HepG2 (cell line): Measurements from ENCODE around the gene UNCX. TPM values are rescaled to one million over a fixed set of nuclear protein-coding genes. Genes with fewer than 3 reads are reported as not detected.

Experiments
- NR2C2 ChIP-seq: sonication (generic); formaldehyde crosslinking; IDR thresholded peaks from 2 replicates; pipeline ENCODE4 v1.4.0; 2020; ENCODE audit warnings: missing genetic modification reagents, mild to moderate bottlenecking, moderate library complexity, borderline replicate concordance
- SKI ChIP-seq: fragments of 450-650 bp; IDR thresholded peaks from one replicate; pipeline ENCODE4 v1.6.1; 2018; ENCODE audit warnings: mild to moderate bottlenecking; ENCODE audit not compliant: partially characterized antibody
- ZNF160 ChIP-seq: sonication (generic); formaldehyde crosslinking; IDR thresholded peaks from 2 replicates; pipeline ENCODE4 v1.8.0; 2022; ENCODE audit warnings: mild to moderate bottlenecking, inconsistent platforms, missing genetic modification reagents
- ZNF512 ChIP-seq: sonication (generic); formaldehyde crosslinking; IDR thresholded peaks from 2 replicates; pipeline ENCODE4 v1.4.0; 2020; ENCODE audit warnings: mild to moderate bottlenecking, missing genetic modification reagents
- ZNF672 ChIP-seq: sonication (generic); formaldehyde crosslinking; IDR thresholded peaks from 2 replicates; pipeline ENCODE4 v1.8.1; 2022; ENCODE audit warnings: missing genetic modification reagents
- ZNF839 ChIP-seq: sonication (generic); formaldehyde crosslinking; IDR thresholded peaks from 2 replicates; pipeline ENCODE4 v1.4.0; 2020; ENCODE audit warnings: missing genetic modification reagents, mild to moderate bottlenecking, borderline replicate concordance
- polyA plus RNA-seq, 8 experiments: library from polyadenylated mRNA; depleted of rRNA in 3 of 8; stranded (reverse) in 7 of 8; unstranded in 1 of 8; fragments of >200 nt; fragmentation: Illumina TruSeq in 4 of 8; extraction: Trizol in 4 of 8; gene quantifications; 2 replicates each; pipeline versions ENCODE4 v1.2.1 to v1.2.3, GENCODE V29; 2011 to 2016; ENCODE audit warnings: low read depth in 4 of 8, missing spikeins in 1 of 8, mixed read lengths in 1 of 8; ENCODE audit not compliant: insufficient read depth in 1 of 8
- total RNA-seq, 5 experiments: library from RNA; depleted of rRNA; stranded (reverse); fragments of >200 nt; fragmentation: Illumina TruSeq; extraction: Trizol; gene quantifications; 2 replicates each; pipeline ENCODE4 v1.2.3, GENCODE V29; 2016; ENCODE audit warnings: low read depth in 1 of 5
- TF ChIP-seq, protein P1 (sequence below): sonication (generic); formaldehyde crosslinking; IDR thresholded peaks from 2 replicates; pipeline ENCODE4 v1.8.1; 2023; ENCODE audit warnings: mild to moderate bottlenecking, inconsistent platforms, moderate library complexity, missing genetic modification reagents, borderline replicate concordance
- TF ChIP-seq, protein P2 (sequence below): sonication (generic); formaldehyde crosslinking; IDR thresholded peaks from 2 replicates; pipeline ENCODE4 v1.5.0; 2020; ENCODE audit warnings: missing genetic modification reagents

Gene UNCX
- total and polyA plus RNA-seq, 2 of the 13 experiments (the other 11 are each of a cell fraction or from before 2014, with no cell fraction given) = not detected

DNA sequence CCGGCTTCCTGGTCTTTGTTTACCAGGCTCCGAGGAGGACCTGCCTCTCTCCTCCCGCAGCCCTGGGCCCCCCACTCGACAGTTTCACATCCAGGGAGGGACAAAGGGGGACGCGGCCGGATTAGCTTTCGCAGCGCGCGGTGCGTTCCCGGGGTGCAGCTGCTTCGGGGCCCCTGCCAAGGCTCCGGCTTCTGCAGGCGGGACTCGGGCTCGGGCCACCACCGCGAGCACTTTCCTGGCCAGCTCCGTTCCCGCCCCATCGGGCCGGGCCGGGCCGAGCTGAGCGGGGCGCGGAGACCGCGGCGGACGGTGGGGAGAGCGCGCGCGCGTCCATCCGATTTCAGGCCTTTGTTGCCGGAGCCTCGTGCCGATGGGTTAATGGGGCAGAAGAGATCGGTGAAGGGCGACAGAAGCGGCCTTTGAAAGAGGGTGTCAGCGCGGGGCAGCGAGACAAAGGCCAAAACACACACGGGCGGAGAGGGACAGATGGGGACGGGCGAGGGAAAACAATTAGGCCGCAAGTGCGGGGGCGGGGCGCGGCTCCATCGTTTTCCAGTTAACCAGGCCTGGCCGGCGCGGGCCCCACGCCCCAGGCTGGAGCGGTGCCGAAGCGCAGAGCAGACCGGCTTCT is 8.5 kb upstream of the UNCX start (continued):
- TF ChIP-seq, protein P1, sequence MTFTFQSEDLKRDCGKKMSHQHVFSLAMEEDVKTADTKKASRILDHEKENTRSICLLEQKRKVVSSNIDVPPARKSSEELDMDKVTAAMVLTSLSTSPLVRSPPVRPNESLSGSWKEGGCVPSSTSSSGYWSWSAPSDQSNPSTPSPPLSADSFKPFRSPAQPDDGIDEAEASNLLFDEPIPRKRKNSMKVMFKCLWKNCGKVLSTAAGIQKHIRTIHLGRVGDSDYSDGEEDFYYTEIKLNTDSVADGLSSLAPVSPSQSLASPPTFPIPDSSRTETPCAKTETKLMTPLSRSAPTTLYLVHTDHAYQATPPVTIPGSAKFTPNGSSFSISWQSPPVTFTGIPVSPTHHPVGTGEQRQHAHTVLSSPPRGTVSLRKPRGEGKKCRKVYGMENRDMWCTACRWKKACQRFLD (CRISPR knock-in tag) = no peak
- TF ChIP-seq ZNF160 (CRISPR knock-in tag) (no peak), NR2C2 (CRISPR knock-in tag) (no peak), ZNF512 (CRISPR knock-in tag) (no peak), ZNF672 (CRISPR knock-in tag) (no peak), SKI (no peak), ZNF839 (no peak)
- TF ChIP-seq, protein P2, sequence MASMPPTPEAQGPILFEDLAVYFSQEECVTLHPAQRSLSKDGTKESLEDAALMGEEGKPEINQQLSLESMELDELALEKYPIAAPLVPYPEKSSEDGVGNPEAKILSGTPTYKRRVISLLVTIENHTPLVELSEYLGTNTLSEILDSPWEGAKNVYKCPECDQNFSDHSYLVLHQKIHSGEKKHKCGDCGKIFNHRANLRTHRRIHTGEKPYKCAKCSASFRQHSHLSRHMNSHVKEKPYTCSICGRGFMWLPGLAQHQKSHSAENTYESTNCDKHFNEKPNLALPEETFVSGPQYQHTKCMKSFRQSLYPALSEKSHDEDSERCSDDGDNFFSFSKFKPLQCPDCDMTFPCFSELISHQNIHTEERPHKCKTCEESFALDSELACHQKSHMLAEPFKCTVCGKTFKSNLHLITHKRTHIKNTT (CRISPR knock-in tag) = no peak
- TF ChIP-seq, all 625 proteins: peak for 0
